ENCODE results near the gene PAFAH2.

PAFAH2 gene

GRCh38 chr1:26031196-26031595 is 33.3 kb upstream of the PAFAH2 start:
- DNase-seq: no peak

- no peak for DNase-seq
These were observed 32.1 kb upstream of the PAFAH2 start for GRCh38 chr1:26029864-26030481.

- DNase-seq: no peak
These were observed 31.4 kb upstream of the PAFAH2 start for GRCh38 chr1:26029054-26029863.

- DNase-seq: no peak
These were observed 30.7 kb upstream of the PAFAH2 start for GRCh38 chr1:26028490-26028980.

GRCh38 chr1:26027716-26028489 is 30.0 kb upstream of the PAFAH2 start:
- DNase-seq: no peak

- no peak for DNase-seq
These were observed 27.7 kb upstream of the PAFAH2 start for GRCh38 chr1:26025517-26025916.

GRCh38 chr1:26025060-26025459 is 27.2 kb upstream of the PAFAH2 start:
- DNase-seq: no peak

- no peak for DNase-seq
These were observed 26.0 kb upstream of the PAFAH2 start for GRCh38 chr1:26023826-26024225.

GRCh38 chr1:26023009-26023408 is 25.1 kb upstream of the PAFAH2 start:
- DNase-seq: no peak

- DNase-seq: no peak
These were observed 24.5 kb upstream of the PAFAH2 start for GRCh38 chr1:26022404-26022779.

- no peak for DNase-seq
These were observed 24.0 kb upstream of the PAFAH2 start, which contains the start of gene EXTL1 for GRCh38 chr1:26021647-26022403. EXTL1 (plus strand) TSS chr1:26021775; CDS start chr1:26022647, 872 bp downstream.

GRCh38 chr1:26020941-26021646 is 23.2 kb upstream of the PAFAH2 start:
- no peak for DNase-seq

- no peak for DNase-seq
These were observed 22.5 kb upstream of the PAFAH2 start for GRCh38 chr1:26020330-26020768.

- DNase-seq: no peak
These were observed 21.9 kb upstream of the PAFAH2 start for GRCh38 chr1:26019641-26020315.

GRCh38 chr1:26017606-26018005 is 19.7 kb upstream of the PAFAH2 start:
- DNase-seq: no peak

GRCh38 chr1:26016953-26017545 is 19.2 kb upstream of the PAFAH2 start:
- DNase-seq: no peak

- DNase-seq: no peak
These were observed 18.5 kb upstream of the PAFAH2 start for GRCh38 chr1:26016258-26016952.

- DNase-seq: peak in 1 of 2 donors; percentile 17
These were observed 17.5 kb upstream of the PAFAH2 start for GRCh38 chr1:26015358-26015757.

GRCh38 chr1:26014179-26014578 is 16.3 kb upstream of the PAFAH2 start:
- DNase-seq: no peak

GRCh38 chr1:26012864-26013263 is 15.0 kb upstream of the PAFAH2 start:
- no peak for DNase-seq

All from bone marrow (tissue), 2 donors.